HCT116 (cell line): Measurements from ENCODE around the gene DLG4. TPM values are rescaled to one million over a fixed set of nuclear protein-coding genes. Genes with fewer than 3 reads are reported as not detected.

Experiments
- ATAC-seq: fragments of 200-7000 bp; cut with Tn5 transposase; 2 replicates; pipeline ENCODE4 v1.9.1; 2020; ENCODE audit warnings: mild to moderate bottlenecking, moderate library complexity
- BruUV-seq: library from RNA; stranded (reverse); fragments of 400-500 nt; replicated peaks from 2 replicates; lab custom pipeline; 2021; lab: Mats Ljungman, UMichigan
- CTCF ChIA-PET: fragments of 300-600 bp; sonication (Branson Sonifier 250); formaldehyde crosslinking; loops from one replicate; lab custom pipeline; 2021; ENCODE audit warnings: antibody characterized with exemption; lab: Charles Lee
- POLR2A ChIA-PET: fragments of 300-600, 350-600 bp; sonication (Branson Sonifier 250); formaldehyde crosslinking; loops from one replicate; lab custom pipeline; 2021; ENCODE audit warnings: antibody characterized with exemption; lab: Charles Lee
- RAD21 ChIA-PET, 2 experiments: fragments of 300-600 bp; sonication (Branson Sonifier 250); formaldehyde crosslinking; loops; one replicate each; lab custom pipeline; 2023; ENCODE audit warnings: low total read pairs in 2 of 2; ENCODE audit not compliant: uncharacterized antibody in 2 of 2, unreplicated experiment in 2 of 2, low non-redundant PET in 1 of 2; lab: Charles Lee
- DNase-seq: peaks from one replicate; pipeline ENCODE4 v3.0.0-alpha.2; 2010; ENCODE audit warnings: low read depth, low spot score
- H2AFZ ChIP-seq: fragments of 200-600 bp; shearing (Covaris generic), sonication (generic); 2 replicates; pipeline ENCODE4 v1.6.1; 2017; ENCODE audit warnings: low read depth, mixed run types, mixed read lengths, antibody characterized with exemption, low read length; ENCODE audit not compliant: poor library complexity, severe bottlenecking
- H3K27ac ChIP-seq: 2 replicates; pipeline ENCODE4 v1.5.1; 2012; ENCODE audit warnings: low read depth, low read length
- H3K27me3 ChIP-seq: fragments of 200-600 bp; sonication (generic); 2 replicates; pipeline ENCODE4 v1.6.1; 2016; ENCODE audit warnings: mixed run types, low read length, mixed read lengths; ENCODE audit not compliant: insufficient read depth
- H3K36me3 ChIP-seq, 2 experiments: fragments of 200-500 bp in 1 of 2; fragments of 200-600 bp in 1 of 2; sonication (Bioruptor generic) in 1 of 2; sonication (generic) in 1 of 2; 2 replicates each; pipeline versions ENCODE4 v1.5.1 to v1.6.1; 2014 to 2016; ENCODE audit warnings: low read length in 2 of 2, inconsistent platforms in 1 of 2, mixed read lengths in 1 of 2, mixed run types in 1 of 2; ENCODE audit not compliant: insufficient read depth in 2 of 2, control insufficient read depth in 1 of 2
- H3K4me1 ChIP-seq, 2 experiments: fragments of 200-600 bp in 1 of 2; sonication (generic) in 1 of 2; 2 replicates each; pipeline versions ENCODE4 v1.5.1 to v1.6.1; 2012 to 2017; ENCODE audit warnings: low read length in 2 of 2, inconsistent platforms in 1 of 2, mild to moderate bottlenecking in 1 of 2, mixed read lengths in 1 of 2, mixed run types in 1 of 2, moderate library complexity in 1 of 2; ENCODE audit not compliant: insufficient read depth in 2 of 2, control insufficient read depth in 1 of 2
- H3K4me2 ChIP-seq: fragments of 200-600 bp; sonication (generic); 2 replicates; pipeline ENCODE4 v1.6.1; 2017; ENCODE audit warnings: mixed run types, low read length, mixed read lengths
- H3K4me3 ChIP-seq, 2 experiments: fragments of 200-600 bp in 1 of 2; sonication (generic) in 1 of 2; replicated peaks in 1 of 2; 2 replicates each; pipeline ENCODE4 v1.5.1; 2011 to 2016; ENCODE audit warnings: low read length in 2 of 2, control low read depth in 1 of 2, low read depth in 1 of 2, mild to moderate bottlenecking in 1 of 2, mixed read lengths in 1 of 2, mixed run types in 1 of 2
- H3K79me2 ChIP-seq: fragments of 200-600 bp; sonication (generic); 2 replicates; pipeline ENCODE4 v1.6.1; 2017; ENCODE audit warnings: mild to moderate bottlenecking, mixed run types, low read length, moderate library complexity, mixed read lengths; ENCODE audit not compliant: insufficient read depth
- H3K9ac ChIP-seq: fragments of 200-600 bp; sonication (generic); 2 replicates; pipeline ENCODE4 v1.6.1; 2016; ENCODE audit warnings: low read length, mixed read lengths
- H3K9me2 ChIP-seq: fragments of 200-600 bp; sonication (generic), shearing (Covaris generic); 2 replicates; pipeline ENCODE4 v1.6.1; 2017; ENCODE audit warnings: mixed run types, mild to moderate bottlenecking, moderate library complexity; ENCODE audit not compliant: insufficient read depth
- H3K9me3 ChIP-seq, 2 experiments: fragments of 200-500 bp in 1 of 2; fragments of 200-600 bp in 1 of 2; sonication (Bioruptor generic) in 1 of 2; sonication (generic) in 1 of 2; 2 replicates each; pipeline ENCODE4 v1.6.1; 2014 to 2017; ENCODE audit warnings: low read length in 2 of 2, mixed read lengths in 2 of 2, inconsistent platforms in 1 of 2, low read depth in 1 of 2, mild to moderate bottlenecking in 1 of 2, mixed run types in 1 of 2, moderate library complexity in 1 of 2; ENCODE audit not compliant: control insufficient read depth in 1 of 2, insufficient read depth in 1 of 2
- H4K20me1 ChIP-seq: fragments of 200-600 bp; sonication (generic), shearing (Covaris generic); 2 replicates; pipeline ENCODE4 v1.6.1; 2017; ENCODE audit warnings: mixed run types, mild to moderate bottlenecking, moderate library complexity; ENCODE audit not compliant: insufficient read depth
- CEBPB ChIP-seq: IDR thresholded peaks from 2 replicates; pipeline ENCODE4 v1.6.1; 2012; ENCODE audit warnings: low read depth
- CTCF ChIP-seq, 3 experiments: fragments of 200-600 bp in 1 of 3; sonication (generic) in 1 of 3; IDR thresholded peaks in 2 of 3; conservative IDR thresholded peaks in 1 of 3; 2 replicates each; pipeline ENCODE4 v1.5.1; 2012 to 2017; ENCODE audit warnings: low read depth in 2 of 3, low read length in 2 of 3, antibody characterized with exemption in 1 of 3, borderline replicate concordance in 1 of 3, control low read depth in 1 of 3, mild to moderate bottlenecking in 1 of 3, mixed read lengths in 1 of 3, mixed run types in 1 of 3, moderate library complexity in 1 of 3; ENCODE audit not compliant: insufficient read depth in 1 of 3
- ELF1 ChIP-seq: IDR thresholded peaks from 2 replicates; pipeline ENCODE4 v1.6.1; 2012; ENCODE audit warnings: low read depth, borderline replicate concordance
- EZH2 ChIP-seq: fragments of 200-600 bp; sonication (generic); IDR thresholded peaks from 2 replicates; pipeline ENCODE4 v1.6.1; 2017; ENCODE audit warnings: antibody characterized with exemption, mixed run types
- JUND ChIP-seq: IDR thresholded peaks from 2 replicates; pipeline ENCODE4 v1.6.1; 2012
- POLR2A ChIP-seq: IDR thresholded peaks from 2 replicates; pipeline ENCODE4 v1.7.0; 2011; ENCODE audit warnings: borderline replicate concordance; ENCODE audit not compliant: insufficient read depth, insufficient read length; ENCODE audit errors: extremely low read depth
- SRF ChIP-seq: IDR thresholded peaks from 2 replicates; pipeline ENCODE4 v1.6.1; 2012; ENCODE audit warnings: low read depth
- YY1 ChIP-seq: IDR thresholded peaks from 2 replicates; pipeline ENCODE4 v1.6.1; 2011; ENCODE audit warnings: low read length, low read depth, moderate library complexity, mild to moderate bottlenecking; ENCODE audit not compliant: insufficient replicate concordance; ENCODE audit errors: extremely low read depth
- intact Hi-C: fragments of 100-400 bp; cut with micrococcal nuclease; formaldehyde crosslinking; loops from 2 replicates; pipeline ENCODE4 v1.10.0; 2022
- total RNA-seq: library from RNA; stranded (reverse); gene quantifications from one replicate; pipeline ENCODE4 v1.2.1, GENCODE V29; 2021; ENCODE audit not compliant: unreplicated experiment
- TF ChIP-seq, protein P1 (sequence below): IDR thresholded peaks from 2 replicates; pipeline ENCODE4 v1.6.1; 2012
- TF ChIP-seq, protein P2 (sequence below): IDR thresholded peaks from 2 replicates; pipeline ENCODE4 v1.6.1; 2011; ENCODE audit warnings: mild to moderate bottlenecking, low read length, moderate library complexity; ENCODE audit not compliant: insufficient replicate concordance; ENCODE audit errors: extremely low read depth
- TF ChIP-seq, protein P3 (sequence below): IDR thresholded peaks from 2 replicates; pipeline ENCODE4 v1.6.1; 2012; ENCODE audit warnings: low read depth

DLG4 gene
- total RNA-seq, 1 experiment from 2014 or later = 15.0 TPM

DNA sequence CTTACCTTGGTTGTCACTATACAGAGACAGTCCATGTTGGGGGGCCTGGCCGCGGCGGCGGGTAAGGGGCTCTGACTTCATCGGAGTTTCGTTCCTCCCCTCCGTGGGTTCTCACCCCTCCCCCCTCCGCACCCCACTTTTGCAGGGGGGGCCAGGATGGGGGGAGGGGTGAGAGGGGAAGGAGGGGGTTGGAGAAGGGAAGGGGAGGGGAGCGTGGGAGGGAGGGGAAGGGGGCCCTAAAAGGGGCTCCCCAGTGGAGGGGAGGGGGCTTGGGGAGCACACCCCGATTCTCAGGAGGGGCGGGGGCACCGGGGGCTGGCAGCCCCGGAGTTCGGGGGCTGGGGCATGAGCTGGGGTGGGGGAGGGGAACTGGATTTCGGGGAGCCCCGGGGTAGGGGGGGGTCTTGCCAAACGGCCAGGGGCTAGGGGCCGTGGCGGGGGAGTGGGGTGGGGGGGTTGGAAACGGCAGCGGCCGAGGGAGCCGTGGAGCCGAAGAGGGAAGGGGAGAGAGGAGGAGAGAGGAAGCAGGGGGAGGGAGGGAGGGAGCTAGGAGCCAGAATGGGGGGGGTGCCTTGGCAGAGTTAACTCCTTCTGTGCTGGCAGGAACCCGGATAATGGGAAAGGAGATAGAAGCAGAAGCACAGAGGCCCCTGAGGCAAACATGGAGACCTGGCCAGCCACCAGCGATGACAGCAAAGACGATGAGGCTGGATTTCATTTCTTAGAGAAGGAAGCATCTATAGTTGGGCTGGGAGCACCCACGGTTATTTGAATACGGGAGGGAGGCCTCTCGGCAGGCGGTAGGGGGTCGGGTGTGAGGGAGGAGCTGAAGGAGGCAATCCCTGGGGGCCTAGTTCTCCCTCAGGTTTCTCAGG is 2.3 kb downstream of the DLG4 start:
- intact Hi-C loops = no loop called here
- no peak overlapping the region for H2AFZ ChIP-seq
- no peaks in the 10 kb centered on the region for H3K9me2 ChIP-seq
- no peak overlapping the region for H3K27ac ChIP-seq
- H4K20me1 ChIP-seq = no peaks in the 10 kb centered on the region
- DNase-seq (no peak), ATAC-seq (no peak)
- POLR2A ChIA-PET = interaction anchor here (2.8 kb wide), 1 partner anchor 25 kb away, joined by 13 read pairs; the partner anchor contains the start of gene GABARAP
- peaks cover 24% of the 10 kb centered on the region for H3K79me2 ChIP-seq
- peak overlapping the region; percentile 27 for H3K9ac ChIP-seq
- H3K36me3 ChIP-seq = peaks cover 5 to 14% of the 10 kb centered on the region in 2 experiments; a peak in 3 of 4 replicates
- peak overlapping the region; percentile 64 for H3K4me2 ChIP-seq
- peaks cover 14 to 70% of the 10 kb centered on the region in 2 experiments; a peak in 3 of 4 replicates for H3K4me1 ChIP-seq
- no peaks in the 10 kb centered on the region for H3K9me3 ChIP-seq
- TF ChIP-seq CTCF (IDR thresholded peaks at IDR 0.05 in 2 of 3, conservative IDR thresholded peaks at IDR 0.05 in 1 of 3; ENCODE audit: borderline replicate concordance in 1 of 3, insufficient read depth in 1 of 3, low read depth in 2 of 3, low read length in 2 of 3) (no peak), SRF (no peak), CEBPB (no peak), EZH2 (no peak), YY1 (no peak), JUND (no peak), ELF1 (no peak), POLR2A (no peak)
- TF ChIP-seq, protein P1, sequence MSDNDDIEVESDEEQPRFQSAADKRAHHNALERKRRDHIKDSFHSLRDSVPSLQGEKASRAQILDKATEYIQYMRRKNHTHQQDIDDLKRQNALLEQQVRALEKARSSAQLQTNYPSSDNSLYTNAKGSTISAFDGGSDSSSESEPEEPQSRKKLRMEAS = no peak
- TF ChIP-seq, protein P2, sequence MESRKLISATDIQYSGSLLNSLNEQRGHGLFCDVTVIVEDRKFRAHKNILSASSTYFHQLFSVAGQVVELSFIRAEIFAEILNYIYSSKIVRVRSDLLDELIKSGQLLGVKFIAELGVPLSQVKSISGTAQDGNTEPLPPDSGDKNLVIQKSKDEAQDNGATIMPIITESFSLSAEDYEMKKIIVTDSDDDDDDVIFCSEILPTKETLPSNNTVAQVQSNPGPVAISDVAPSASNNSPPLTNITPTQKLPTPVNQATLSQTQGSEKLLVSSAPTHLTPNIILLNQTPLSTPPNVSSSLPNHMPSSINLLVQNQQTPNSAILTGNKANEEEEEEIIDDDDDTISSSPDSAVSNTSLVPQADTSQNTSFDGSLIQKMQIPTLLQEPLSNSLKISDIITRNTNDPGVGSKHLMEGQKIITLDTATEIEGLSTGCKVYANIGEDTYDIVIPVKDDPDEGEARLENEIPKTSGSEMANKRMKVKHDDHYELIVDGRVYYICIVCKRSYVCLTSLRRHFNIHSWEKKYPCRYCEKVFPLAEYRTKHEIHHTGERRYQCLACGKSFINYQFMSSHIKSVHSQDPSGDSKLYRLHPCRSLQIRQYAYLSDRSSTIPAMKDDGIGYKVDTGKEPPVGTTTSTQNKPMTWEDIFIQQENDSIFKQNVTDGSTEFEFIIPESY = no peak
- TF ChIP-seq, protein P3, sequence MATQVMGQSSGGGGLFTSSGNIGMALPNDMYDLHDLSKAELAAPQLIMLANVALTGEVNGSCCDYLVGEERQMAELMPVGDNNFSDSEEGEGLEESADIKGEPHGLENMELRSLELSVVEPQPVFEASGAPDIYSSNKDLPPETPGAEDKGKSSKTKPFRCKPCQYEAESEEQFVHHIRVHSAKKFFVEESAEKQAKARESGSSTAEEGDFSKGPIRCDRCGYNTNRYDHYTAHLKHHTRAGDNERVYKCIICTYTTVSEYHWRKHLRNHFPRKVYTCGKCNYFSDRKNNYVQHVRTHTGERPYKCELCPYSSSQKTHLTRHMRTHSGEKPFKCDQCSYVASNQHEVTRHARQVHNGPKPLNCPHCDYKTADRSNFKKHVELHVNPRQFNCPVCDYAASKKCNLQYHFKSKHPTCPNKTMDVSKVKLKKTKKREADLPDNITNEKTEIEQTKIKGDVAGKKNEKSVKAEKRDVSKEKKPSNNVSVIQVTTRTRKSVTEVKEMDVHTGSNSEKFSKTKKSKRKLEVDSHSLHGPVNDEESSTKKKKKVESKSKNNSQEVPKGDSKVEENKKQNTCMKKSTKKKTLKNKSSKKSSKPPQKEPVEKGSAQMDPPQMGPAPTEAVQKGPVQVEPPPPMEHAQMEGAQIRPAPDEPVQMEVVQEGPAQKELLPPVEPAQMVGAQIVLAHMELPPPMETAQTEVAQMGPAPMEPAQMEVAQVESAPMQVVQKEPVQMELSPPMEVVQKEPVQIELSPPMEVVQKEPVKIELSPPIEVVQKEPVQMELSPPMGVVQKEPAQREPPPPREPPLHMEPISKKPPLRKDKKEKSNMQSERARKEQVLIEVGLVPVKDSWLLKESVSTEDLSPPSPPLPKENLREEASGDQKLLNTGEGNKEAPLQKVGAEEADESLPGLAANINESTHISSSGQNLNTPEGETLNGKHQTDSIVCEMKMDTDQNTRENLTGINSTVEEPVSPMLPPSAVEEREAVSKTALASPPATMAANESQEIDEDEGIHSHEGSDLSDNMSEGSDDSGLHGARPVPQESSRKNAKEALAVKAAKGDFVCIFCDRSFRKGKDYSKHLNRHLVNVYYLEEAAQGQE = no peak
- RAD21 ChIA-PET = no interaction called here
- H3K4me3 ChIP-seq = peak overlapping the region; percentile 41 to 50
- H3K27me3 ChIP-seq = no peaks in the 10 kb centered on the region
- CTCF ChIA-PET = interaction anchor here (0.9 to 1.4 kb wide), 2 partner anchors 79 to 171 kb away, joined by 3 to 4 read pairs; no protein-coding TSS in a partner anchor
- no TSS peak for BruUV-seq
